GM12878 (cell line): ENCODE measurements around the gene ARHGEF26.

Experiments used
- CEBPB ChIP-seq, 2 experiments: fragments of 150-350 bp in 1 of 2; IDR thresholded peaks; 2 replicates each; pipeline ENCODE4 v1.6.1; 2012 to 2014; ENCODE audit warnings: low read depth in 2 of 2, low read length in 2 of 2, borderline replicate concordance in 1 of 2, inconsistent platforms in 1 of 2
- CTCF ChIP-seq, 3 experiments: IDR thresholded peaks in 2 of 3; conservative IDR thresholded peaks in 1 of 3; 2 replicates each; pipeline ENCODE4 v1.5.1; 2011; ENCODE audit warnings: low read depth in 3 of 3, low read length in 3 of 3, mild to moderate bottlenecking in 3 of 3, control low read depth in 2 of 3, moderate library complexity in 2 of 3, inconsistent platforms in 1 of 3, mixed read lengths in 1 of 3; ENCODE audit not compliant: control insufficient read depth in 2 of 3, insufficient read depth in 1 of 3; ENCODE audit errors: extremely low read depth in 1 of 3
- SP1 ChIP-seq: IDR thresholded peaks from one replicate; pipeline ENCODE4 v1.6.1; 2011; ENCODE audit warnings: low read depth, low read length
- YY1 ChIP-seq: IDR thresholded peaks from 2 replicates; pipeline ENCODE4 v1.6.1; 2011; ENCODE audit warnings: low read depth, mild to moderate bottlenecking, low read length

DNA sequence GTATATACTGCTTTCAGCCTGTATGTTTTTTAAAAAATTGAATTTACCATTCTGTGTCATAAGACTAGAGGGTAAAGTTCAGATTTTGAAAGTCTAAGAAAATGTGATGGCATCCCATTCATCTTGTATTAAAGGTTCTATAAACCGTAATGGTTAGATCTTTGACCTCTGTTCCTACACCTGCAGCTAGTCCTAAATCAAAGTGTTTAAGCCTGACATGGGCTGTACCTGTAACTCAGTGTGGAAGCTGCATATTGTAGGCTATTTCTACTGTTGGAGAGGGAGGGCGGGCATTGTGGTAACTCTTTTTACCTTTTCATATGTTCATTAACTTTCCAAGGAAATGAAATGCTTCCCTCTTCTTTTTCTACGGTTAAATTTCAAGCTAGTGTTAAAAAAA lies 53.9 kb downstream of the ARHGEF26 start:
- TF ChIP-seq YY1 (no peak), SP1 (no peak), CTCF (IDR thresholded peaks at IDR 0.05 in 2 of 3, conservative IDR thresholded peaks at IDR 0.05 in 1 of 3; ENCODE audit: control insufficient read depth in 2 of 3, extremely low read depth in 1 of 3, insufficient read depth in 1 of 3, low read depth in 3 of 3, low read length in 3 of 3) (no peak), CEBPB (IDR thresholded peaks at IDR 0.05; ENCODE audit: borderline replicate concordance in 1 of 2, low read depth in 2 of 2, low read length in 2 of 2) (no peak)
